HepG2 (cell line): Measurements from ENCODE around the gene TSSK2. TPM values are rescaled to one million over a fixed set of nuclear protein-coding genes. Genes with fewer than 3 reads are reported as not detected.

Experiments used
- DNMT1 ChIP-seq: sonication (generic); formaldehyde crosslinking; IDR thresholded peaks from 2 replicates; pipeline ENCODE4 v1.5.1; 2020; ENCODE audit warnings: mild to moderate bottlenecking, missing genetic modification reagents
- JUNB ChIP-seq: sonication (generic); formaldehyde crosslinking; IDR thresholded peaks from 2 replicates; pipeline ENCODE4 v1.8.0; 2022; ENCODE audit warnings: missing genetic modification reagents, mild to moderate bottlenecking, borderline replicate concordance
- KIAA2018 ChIP-seq: sonication (generic); formaldehyde crosslinking; IDR thresholded peaks from 2 replicates; pipeline ENCODE4 v1.5.0; 2020; ENCODE audit warnings: mild to moderate bottlenecking, missing genetic modification reagents, borderline replicate concordance
- MAZ ChIP-seq, 2 experiments: sonication (generic) in 1 of 2; formaldehyde crosslinking in 1 of 2; IDR thresholded peaks; 2 replicates each; pipeline versions ENCODE4 v1.5.0 to v1.6.1; 2012 to 2020; ENCODE audit warnings: low read depth in 2 of 2, mild to moderate bottlenecking in 2 of 2, borderline replicate concordance in 1 of 2, improper control_type of control experiment in 1 of 2, low read length in 1 of 2, missing genetic modification reagents in 1 of 2, moderate library complexity in 1 of 2
- MYC ChIP-seq: sonication (generic); formaldehyde crosslinking; IDR thresholded peaks from 2 replicates; pipeline ENCODE4 v1.9.0; 2021; ENCODE audit warnings: missing genetic modification reagents, borderline replicate concordance
- NONO ChIP-seq, 2 experiments: fragments of 450-650 bp in 1 of 2; sonication (generic) in 1 of 2; formaldehyde crosslinking in 1 of 2; IDR thresholded peaks in 1 of 2; conservative IDR thresholded peaks in 1 of 2; 2 replicates each; pipeline versions ENCODE4 v1.6.1 to v1.8.0; 2017 to 2022; ENCODE audit warnings: mild to moderate bottlenecking in 1 of 2, missing genetic modification reagents in 1 of 2, moderate library complexity in 1 of 2
- SSRP1 ChIP-seq: IDR thresholded peaks from 2 replicates; pipeline ENCODE4 v1.6.1; 2016; ENCODE audit warnings: control low read depth
- THYN1 ChIP-seq: sonication (generic); formaldehyde crosslinking; IDR thresholded peaks from 2 replicates; pipeline ENCODE4 v1.8.1; 2023; ENCODE audit warnings: low read depth, mild to moderate bottlenecking, moderate library complexity, missing genetic modification reagents, borderline replicate concordance
- ZBTB37 ChIP-seq: sonication (generic); formaldehyde crosslinking; IDR thresholded peaks from 2 replicates; pipeline ENCODE4 v1.4.0; 2020; ENCODE audit warnings: mild to moderate bottlenecking, missing genetic modification reagents
- ZFX ChIP-seq: sonication (generic); formaldehyde crosslinking; IDR thresholded peaks from 2 replicates; pipeline ENCODE4 v1.4.0; 2020; ENCODE audit warnings: mild to moderate bottlenecking, low read depth, missing genetic modification reagents, moderate library complexity
- ZNF142 ChIP-seq: sonication (generic); formaldehyde crosslinking; IDR thresholded peaks from 2 replicates; pipeline ENCODE4 v1.4.0; 2020; ENCODE audit warnings: missing genetic modification reagents
- ZNF432 ChIP-seq: sonication (generic); formaldehyde crosslinking; IDR thresholded peaks from 2 replicates; pipeline ENCODE4 v1.5.0; 2020; ENCODE audit warnings: missing genetic modification reagents, mild to moderate bottlenecking, borderline replicate concordance
- polyA plus RNA-seq, 8 experiments: library from polyadenylated mRNA; depleted of rRNA in 3 of 8; stranded (reverse) in 7 of 8; unstranded in 1 of 8; fragments of >200 nt; fragmentation: Illumina TruSeq in 4 of 8; extraction: Trizol in 4 of 8; gene quantifications; 2 replicates each; pipeline versions ENCODE4 v1.2.1 to v1.2.3, GENCODE V29; 2011 to 2016; ENCODE audit warnings: low read depth in 4 of 8, missing spikeins in 1 of 8, mixed read lengths in 1 of 8; ENCODE audit not compliant: insufficient read depth in 1 of 8
- total RNA-seq, 5 experiments: library from RNA; depleted of rRNA; stranded (reverse); fragments of >200 nt; fragmentation: Illumina TruSeq; extraction: Trizol; gene quantifications; 2 replicates each; pipeline ENCODE4 v1.2.3, GENCODE V29; 2016; ENCODE audit warnings: low read depth in 1 of 5

Gene TSSK2
- total and polyA plus RNA-seq, 2 of the 13 experiments (the other 11 are each of a cell fraction or from before 2014, with no cell fraction given), result not detected

GRCh38 chr22:19175026-19175601 lies 44.0 kb downstream of the TSSK2 start (continued):
- TF ChIP-seq KIAA2018 (CRISPR knock-in tag) (no peak), ZFX (CRISPR knock-in tag) (no peak), SSRP1 (0 out of 2 replicates have a peak, but pooled peaks have one; percentile 17), DNMT1 (CRISPR knock-in tag) (no peak), ZNF432 (CRISPR knock-in tag) (no peak), MAZ (IDR thresholded peaks at IDR 0.05; ENCODE audit: borderline replicate concordance, low read depth, low read length) (no peak), MAZ (CRISPR knock-in tag; IDR thresholded peaks at IDR 0.05; ENCODE audit: low read depth) (no peak), THYN1 (CRISPR knock-in tag) (no peak), JUNB (CRISPR knock-in tag) (no peak), ZBTB37 (CRISPR knock-in tag) (no peak), ZNF142 (CRISPR knock-in tag) (no peak), NONO (IDR thresholded peaks at IDR 0.05) (no peak), NONO (CRISPR knock-in tag; conservative IDR thresholded peaks at IDR 0.05) (no peak), MYC (peak; percentile 9; the same call in 1 of the 2 replicates)
